Measurements from ENCODE around the gene SOBP.
"Not testable (repeated sequence)": the region's sequence is repeated elsewhere in the genome, so short reads cannot be mapped to it uniquely, and the experiment has no call there.

SOBP gene

GRCh38 chr6:107553121-107553520 lies 63.2 kb downstream of the SOBP start:
- DNase-seq (ENCODE audit: low read depth in 2 of 2), result not testable (repeated sequence)

GRCh38 chr6:107554326-107554725 lies 64.4 kb downstream of the SOBP start:
- no peak for DNase-seq (ENCODE audit: low read depth in 2 of 2)

- DNase-seq (ENCODE audit: low read depth in 2 of 2), result no peak
Measured at GRCh38 chr6:107554918-107555317, 65.0 kb downstream of the SOBP start.

- no peak for DNase-seq (ENCODE audit: low read depth in 2 of 2)
Measured at GRCh38 chr6:107555449-107555848, 65.5 kb downstream of the SOBP start.

- no peak for DNase-seq (ENCODE audit: low read depth in 2 of 2)
Measured at GRCh38 chr6:107556082-107556481, 66.2 kb downstream of the SOBP start.

GRCh38 chr6:107557698-107558097 lies 67.8 kb downstream of the SOBP start:
- DNase-seq (ENCODE audit: low read depth in 2 of 2), result no peak

GRCh38 chr6:107560657-107561056 lies 70.7 kb downstream of the SOBP start:
- DNase-seq (ENCODE audit: low read depth in 2 of 2), result no peak

- no peak for DNase-seq (ENCODE audit: low read depth in 2 of 2)
Measured at GRCh38 chr6:107561306-107561705, 71.4 kb downstream of the SOBP start.

- no peak for DNase-seq (ENCODE audit: low read depth in 2 of 2)
Measured at GRCh38 chr6:107563694-107564588, 74.0 kb downstream of the SOBP start.

- no peak for DNase-seq (ENCODE audit: low read depth in 2 of 2)
Measured at GRCh38 chr6:107564589-107564951, 74.7 kb downstream of the SOBP start.

GRCh38 chr6:107565165-107565723 lies 75.3 kb downstream of the SOBP start:
- no peak for DNase-seq (ENCODE audit: low read depth in 2 of 2)

GRCh38 chr6:107567643-107568042 lies 77.7 kb downstream of the SOBP start:
- no peak for DNase-seq (ENCODE audit: low read depth in 2 of 2)

- DNase-seq (ENCODE audit: low read depth in 2 of 2), result no peak
Measured at GRCh38 chr6:107569473-107569872, 79.6 kb downstream of the SOBP start.

GRCh38 chr6:107571354-107571753 lies 81.4 kb downstream of the SOBP start:
- DNase-seq (ENCODE audit: low read depth in 2 of 2), result no peak

- DNase-seq (ENCODE audit: low read depth in 2 of 2), result no peak
Measured at GRCh38 chr6:107572886-107573285, 83.0 kb downstream of the SOBP start.

- no peak for DNase-seq (ENCODE audit: low read depth in 2 of 2)
Measured at GRCh38 chr6:107574856-107575255, 84.9 kb downstream of the SOBP start.

- DNase-seq (ENCODE audit: low read depth in 2 of 2), result no peak
Measured at GRCh38 chr6:107576852-107577251, 86.9 kb downstream of the SOBP start.

GRCh38 chr6:107578642-107579341 lies 88.9 kb downstream of the SOBP start:
- no peak for DNase-seq (ENCODE audit: low read depth in 2 of 2)

- no peak for DNase-seq (ENCODE audit: low read depth in 2 of 2)
Measured at GRCh38 chr6:107579456-107580056, 89.6 kb downstream of the SOBP start.

- DNase-seq (ENCODE audit: low read depth in 2 of 2), result no peak
Measured at GRCh38 chr6:107582086-107582485, 92.2 kb downstream of the SOBP start.

- DNase-seq (ENCODE audit: low read depth in 2 of 2), result no peak
Measured at GRCh38 chr6:107584726-107585125, 94.8 kb downstream of the SOBP start.

GRCh38 chr6:107585815-107586435 lies 96.0 kb downstream of the SOBP start:
- DNase-seq (ENCODE audit: low read depth in 2 of 2), result no peak

Data from stimulated activated CD8-positive, alpha-beta memory T cell treated with anti-CD3 and anti-CD28 coated beads, Interleukin-7, amount 100 ng/mL, for 4 hours (primary cell).